BLaER1 (cell line): Measurements from ENCODE around the gene NKD1.
"Not testable (repeated sequence)": the region's sequence is repeated elsewhere in the genome, so short reads cannot be mapped to it uniquely, and the experiment has no call there.

Experiments used
- H3K27ac ChIP-seq: shearing (Covaris generic); formaldehyde crosslinking; 2 replicates; pipeline ENCODE4 v1.8.1; 2022
- H3K27me3 ChIP-seq: shearing (Covaris generic); formaldehyde crosslinking; 2 replicates; pipeline ENCODE4 v1.8.1; 2022
- H3K36me3 ChIP-seq: shearing (Covaris generic); formaldehyde crosslinking; 2 replicates; pipeline ENCODE4 v1.8.1; 2022
- H3K4me1 ChIP-seq: shearing (Covaris generic); formaldehyde crosslinking; 2 replicates; pipeline ENCODE4 v1.8.1; 2022
- H3K4me2 ChIP-seq: shearing (Covaris generic); formaldehyde crosslinking; 2 replicates; pipeline ENCODE4 v1.8.1; 2022
- H3K4me3 ChIP-seq: shearing (Covaris generic); formaldehyde crosslinking; 2 replicates; pipeline ENCODE4 v1.8.1; 2022
- H3K9ac ChIP-seq: shearing (Covaris generic); formaldehyde crosslinking; 2 replicates; pipeline ENCODE4 v1.8.1; 2022
- H3K9me3 ChIP-seq: shearing (Covaris generic); formaldehyde crosslinking; 2 replicates; pipeline ENCODE4 v1.8.1; 2022
- H4K20me1 ChIP-seq: shearing (Covaris generic); formaldehyde crosslinking; 2 replicates; pipeline ENCODE4 v1.8.1; 2022
- Cebpa-rat ChIP-seq: shearing (Covaris generic); IDR thresholded peaks from 2 replicates; pipeline ENCODE4 v1.8.1; 2022

NKD1 gene

DNA sequence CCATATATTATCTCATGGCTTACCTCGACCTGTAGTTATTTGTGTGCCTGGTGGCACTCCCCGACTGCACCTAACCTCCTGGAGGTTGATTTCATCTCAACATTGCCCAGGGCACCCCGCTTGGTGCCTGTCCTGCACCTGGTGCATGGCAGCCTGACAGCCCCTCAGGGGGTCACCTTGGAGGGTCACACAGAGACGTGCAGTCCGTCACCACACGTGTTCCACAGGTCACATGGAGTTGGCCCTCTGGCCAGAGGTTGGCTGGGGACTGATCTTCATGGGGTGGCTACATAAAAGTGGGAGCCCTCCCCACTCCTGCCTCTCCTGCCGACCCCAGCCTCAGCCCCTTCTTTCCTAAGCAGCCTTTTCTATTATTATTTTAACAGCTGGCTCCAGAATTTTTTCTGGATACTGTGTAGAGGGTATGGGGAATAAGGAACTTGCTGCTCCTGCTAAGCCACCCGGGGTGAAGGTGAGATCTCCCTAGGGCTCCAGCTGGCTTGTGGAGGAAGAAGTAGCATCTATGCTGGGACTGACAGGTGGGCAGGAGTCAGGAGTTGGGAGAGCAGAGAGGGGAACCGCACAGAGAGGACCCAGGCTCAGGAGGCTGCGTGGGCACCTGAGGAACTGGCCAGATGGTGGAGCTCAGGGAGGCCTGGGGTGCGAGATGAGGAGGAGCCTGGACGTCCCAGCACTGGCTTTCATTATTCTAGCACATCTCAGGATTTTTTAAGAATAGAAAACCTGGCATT, 12.5 kb upstream of the NKD1 start:
- peaks cover 21% of the 10 kb centered on the region for H3K4me1 ChIP-seq
- no peaks in the 10 kb centered on the region for H3K36me3 ChIP-seq
- no peak overlapping the region for H3K27ac ChIP-seq
- H3K27me3 ChIP-seq = no peaks in the 10 kb centered on the region
- no peak for TF ChIP-seq Cebpa-rat
- no peaks in the 10 kb centered on the region for H3K9me3 ChIP-seq
- no peak overlapping the region for H3K4me2 ChIP-seq
- H3K4me3 ChIP-seq = no peak overlapping the region
- H4K20me1 ChIP-seq = no peaks in the 10 kb centered on the region
- no peak overlapping the region for H3K9ac ChIP-seq

DNA sequence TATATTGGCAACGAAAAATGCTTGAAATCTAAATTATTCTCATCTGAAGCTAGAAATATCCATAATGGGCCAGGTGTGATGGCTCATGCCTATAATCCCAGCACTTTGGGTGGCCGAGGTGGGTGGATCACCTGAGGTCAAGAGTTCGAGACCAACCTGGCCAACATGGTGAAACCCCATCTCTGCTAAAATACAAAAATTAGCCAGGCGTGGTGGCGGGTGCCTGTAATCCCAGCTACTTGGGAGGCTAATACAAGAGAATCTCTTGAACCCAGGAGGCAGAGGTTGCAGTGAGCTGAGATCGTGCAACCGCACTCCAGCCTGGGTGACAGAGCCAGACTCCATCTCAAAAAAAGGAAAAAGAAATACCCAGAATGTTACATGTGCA, 11.9 kb upstream of the NKD1 start:
- H3K9ac ChIP-seq, H3K4me2 ChIP-seq, H4K20me1 ChIP-seq, H3K4me3 ChIP-seq, H3K27me3 ChIP-seq, H3K36me3 ChIP-seq, H3K27ac ChIP-seq, H3K9me3 ChIP-seq: not testable (repeated sequence)
- H3K4me1 ChIP-seq = peaks cover 21% of the 10 kb centered on the region

DNA sequence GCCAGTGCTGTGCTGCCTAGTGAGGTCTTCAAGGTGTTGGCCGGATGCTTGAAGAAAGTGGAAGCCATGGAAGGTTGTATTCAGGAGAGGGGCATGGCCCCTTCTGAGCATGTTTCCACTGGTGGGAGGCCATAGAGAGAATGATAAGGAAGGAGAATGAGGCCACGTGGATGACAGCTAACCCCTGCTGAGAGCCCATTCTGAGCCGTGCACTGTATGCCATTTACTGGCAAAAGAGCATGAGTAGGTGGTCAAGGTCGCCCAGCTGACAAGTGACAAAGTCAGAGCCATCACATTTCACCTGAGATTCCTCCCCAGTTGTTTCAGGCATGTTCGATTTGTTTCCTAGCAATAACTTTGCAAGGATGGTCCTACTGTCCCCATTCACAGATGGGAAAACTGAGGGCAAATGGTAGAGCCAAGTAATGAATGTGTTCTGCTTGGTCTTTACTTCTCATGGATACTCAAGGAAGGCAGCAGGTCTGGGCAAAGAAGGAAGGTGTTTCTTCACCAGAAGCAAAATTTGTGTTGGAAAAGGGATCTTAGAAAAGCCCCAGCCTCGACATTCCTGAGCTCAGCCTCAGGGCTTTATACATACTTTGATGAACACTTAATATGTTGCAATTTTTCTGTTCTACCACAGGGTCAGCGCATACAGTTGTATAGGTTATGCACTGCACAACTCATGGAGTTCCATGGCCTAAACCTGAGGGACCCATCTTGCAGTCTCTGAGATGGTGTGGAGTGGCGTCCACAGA, 10.5 kb upstream of the NKD1 start:
- H3K27me3 ChIP-seq = no peaks in the 10 kb centered on the region
- H3K4me1 ChIP-seq = peaks cover 21% of the 10 kb centered on the region
- no peak overlapping the region for H3K4me3 ChIP-seq
- H3K27ac ChIP-seq = no peak overlapping the region
- no peak for TF ChIP-seq Cebpa-rat
- H3K4me2 ChIP-seq = no peak overlapping the region
- H3K9me3 ChIP-seq = no peaks in the 10 kb centered on the region
- no peaks in the 10 kb centered on the region for H3K36me3 ChIP-seq
- H4K20me1 ChIP-seq = no peaks in the 10 kb centered on the region
- H3K9ac ChIP-seq = no peak overlapping the region

DNA sequence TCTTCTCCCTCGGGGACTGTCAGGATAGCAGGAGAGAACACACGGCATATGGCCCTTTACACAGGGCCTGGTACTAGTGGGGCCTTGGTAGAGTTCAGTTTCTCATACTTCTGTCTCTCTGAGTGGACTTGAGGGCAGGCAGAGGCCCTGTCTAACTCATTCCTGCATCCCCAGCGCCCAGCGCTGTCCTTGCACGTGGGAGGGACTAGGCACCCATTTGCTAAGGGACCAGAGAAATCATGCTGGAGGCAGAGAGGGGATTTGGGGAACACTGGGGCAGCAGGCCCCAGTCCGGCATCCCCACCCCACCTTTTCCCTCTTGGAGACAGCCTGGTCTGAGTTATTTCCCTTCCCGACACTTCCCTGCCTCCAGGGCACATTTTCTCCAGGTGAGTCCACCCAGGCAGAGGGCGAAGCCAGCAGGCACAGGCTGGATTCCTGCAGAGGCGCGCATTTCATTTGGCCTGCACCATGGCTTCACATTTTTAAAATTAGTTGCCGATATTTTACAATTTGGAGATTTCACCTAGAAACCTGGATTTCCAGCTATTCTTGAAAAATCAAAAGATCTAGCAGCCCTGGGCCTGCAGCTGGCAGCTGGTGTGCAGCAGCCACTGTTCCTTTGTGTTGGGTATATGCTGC, 9.7 kb upstream of the NKD1 start:
- Histone ChIP-seq H3K9me3 (no peaks in the 10 kb centered on the region), H3K4me2 (peak overlapping the region; percentile 77), H3K27me3 (no peaks in the 10 kb centered on the region), H3K36me3 (no peaks in the 10 kb centered on the region), H3K4me1 (peaks cover 21% of the 10 kb centered on the region), H3K9ac (no peak overlapping the region), H3K4me3 (no peak overlapping the region), H4K20me1 (no peaks in the 10 kb centered on the region), H3K27ac (no peak overlapping the region)
- no peak for TF ChIP-seq Cebpa-rat

DNA sequence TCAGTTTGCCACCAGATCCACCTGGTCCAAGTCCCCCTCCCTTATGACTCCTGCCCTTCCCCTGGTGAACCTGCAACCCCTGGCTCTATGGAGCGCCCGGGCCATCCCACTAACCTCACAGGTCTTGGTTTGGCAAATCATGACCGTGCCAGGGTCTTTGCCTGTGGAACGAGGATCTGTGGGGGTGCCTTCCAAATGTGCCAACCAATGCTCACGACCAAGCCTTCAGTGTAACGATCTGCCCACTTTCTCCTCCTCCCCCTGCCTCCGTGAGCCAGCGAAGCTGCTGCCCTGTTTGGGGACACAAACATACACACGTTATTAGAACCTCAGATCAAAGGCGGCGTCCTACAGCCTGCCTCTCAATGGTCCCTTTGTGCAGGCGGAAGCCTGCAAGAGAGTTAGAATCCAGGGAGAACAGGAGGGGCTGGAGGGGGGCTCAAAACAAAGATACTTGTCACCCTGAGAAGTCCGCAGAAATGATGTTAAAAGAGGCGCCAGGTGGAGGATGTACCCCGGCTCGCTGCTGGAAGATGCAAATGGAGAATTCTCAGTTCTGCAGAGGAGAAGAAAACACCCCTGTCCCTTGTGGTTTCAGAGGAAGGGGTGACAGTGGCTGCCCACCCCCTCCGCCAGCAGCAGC, 9.0 kb upstream of the NKD1 start:
- TF ChIP-seq Cebpa-rat = no peak
- Histone ChIP-seq H3K27ac (no peak overlapping the region), H3K9me3 (no peaks in the 10 kb centered on the region), H3K36me3 (no peaks in the 10 kb centered on the region), H3K9ac (no peak overlapping the region), H3K4me2 (peak overlapping the region; percentile 77), H3K27me3 (no peaks in the 10 kb centered on the region), H3K4me3 (no peak overlapping the region), H4K20me1 (no peaks in the 10 kb centered on the region), H3K4me1 (peaks cover 21% of the 10 kb centered on the region)

DNA sequence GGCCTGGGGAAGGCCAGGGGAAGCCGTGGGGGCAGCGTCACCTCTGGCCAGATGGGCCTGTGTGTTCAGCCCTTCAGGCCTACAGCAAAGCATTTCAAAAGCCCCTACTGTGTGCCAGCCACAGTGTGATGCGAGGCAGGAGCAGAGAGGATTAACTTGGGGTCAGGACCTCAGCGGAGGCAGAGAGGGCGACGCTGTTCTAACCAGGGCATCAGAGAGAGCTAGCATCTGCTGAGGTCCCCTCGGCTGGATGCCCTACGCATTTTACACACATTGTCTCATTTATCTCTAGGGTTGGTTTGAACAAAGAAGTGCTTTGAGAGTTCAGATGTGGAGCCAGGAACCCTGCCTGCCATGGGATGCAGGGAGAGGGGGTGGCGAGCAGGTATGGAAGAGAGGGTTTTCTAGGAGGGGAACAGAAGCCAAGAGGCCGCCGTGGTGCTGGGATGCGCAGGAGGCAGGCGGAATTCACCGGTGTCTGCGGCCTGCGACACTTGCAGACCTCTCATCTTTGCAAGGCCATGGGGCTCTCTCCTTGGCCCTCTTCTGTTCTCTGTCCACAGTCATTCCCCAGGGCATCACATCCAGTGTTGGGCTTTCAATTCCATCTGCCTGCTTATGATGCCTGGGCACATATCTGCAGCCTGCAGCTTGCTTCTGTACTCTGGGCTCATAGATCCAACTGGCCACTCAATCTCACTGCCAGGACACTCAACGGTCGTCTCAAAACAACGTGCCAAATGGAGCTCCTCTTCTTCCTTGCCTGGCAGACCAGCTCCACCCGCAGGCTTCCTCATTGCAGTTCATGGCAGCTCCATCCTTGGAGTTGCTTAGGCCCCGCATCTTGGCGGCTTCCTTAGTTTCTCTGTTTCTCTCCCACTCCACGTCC, 8.1 kb upstream of the NKD1 start:
- Histone ChIP-seq H3K9me3 (no peaks in the 10 kb centered on the region), H3K9ac (no peak overlapping the region), H3K36me3 (no peaks in the 10 kb centered on the region), H3K4me2 (peak overlapping the region; percentile 77), H3K27me3 (no peaks in the 10 kb centered on the region), H3K4me1 (peaks cover 21% of the 10 kb centered on the region), H3K27ac (no peak overlapping the region), H4K20me1 (no peaks in the 10 kb centered on the region), H3K4me3 (no peak overlapping the region)
- TF ChIP-seq Cebpa-rat = no peak

DNA sequence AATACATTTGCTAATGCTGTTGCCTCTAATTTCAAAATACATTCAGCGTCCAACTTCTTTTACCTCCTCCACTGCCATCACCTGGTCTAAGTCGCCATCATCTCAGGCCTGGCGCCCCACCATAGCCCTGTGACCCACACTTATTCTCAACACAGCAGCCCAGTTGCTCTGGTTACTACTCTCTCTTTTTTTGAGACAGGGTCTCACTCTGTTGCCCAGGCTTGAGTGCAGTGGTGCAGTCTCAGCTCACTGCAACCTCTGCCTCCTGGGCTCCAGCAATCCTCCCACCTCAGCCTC, 7.5 kb upstream of the NKD1 start:
- no peak for TF ChIP-seq Cebpa-rat
- H3K9me3 ChIP-seq = no peaks in the 10 kb centered on the region
- H3K4me3 ChIP-seq = no peak overlapping the region
- H3K36me3 ChIP-seq = no peaks in the 10 kb centered on the region
- H3K9ac ChIP-seq = no peak overlapping the region
- H4K20me1 ChIP-seq = no peaks in the 10 kb centered on the region
- H3K4me2 ChIP-seq = no peak overlapping the region
- no peaks in the 10 kb centered on the region for H3K27me3 ChIP-seq
- H3K27ac ChIP-seq = no peak overlapping the region
- peaks cover 21% of the 10 kb centered on the region for H3K4me1 ChIP-seq

DNA sequence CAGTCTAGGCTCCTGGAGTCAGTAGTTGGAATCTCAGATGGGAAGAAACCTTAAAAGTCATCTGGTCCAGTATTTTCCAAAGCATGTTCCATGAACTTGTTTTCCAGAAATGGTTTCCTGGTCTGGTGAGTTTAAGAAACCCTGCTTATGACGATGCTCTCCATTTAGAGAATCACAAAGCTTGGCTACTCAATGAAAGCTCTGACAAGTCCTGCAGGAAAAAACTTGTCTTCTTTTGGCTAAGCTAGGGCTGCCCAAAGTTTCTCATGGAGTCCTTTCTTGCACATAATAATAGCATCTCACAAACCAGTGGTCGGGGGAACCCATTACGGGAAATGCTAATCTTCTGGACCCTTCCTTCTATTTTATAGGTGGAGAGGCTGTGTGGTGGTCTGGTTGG, 5.5 kb upstream of the NKD1 start:
- Histone ChIP-seq H3K4me2 (no peak overlapping the region), H3K36me3 (no peaks in the 10 kb centered on the region), H3K9me3 (no peaks in the 10 kb centered on the region), H3K4me1 (peaks cover 21% of the 10 kb centered on the region), H3K27ac (no peak overlapping the region), H4K20me1 (no peaks in the 10 kb centered on the region), H3K9ac (no peak overlapping the region), H3K27me3 (0 out of 2 replicates have a peak, but pooled peaks cover 3% of the 10 kb centered on the region), H3K4me3 (no peak overlapping the region)
- no peak for TF ChIP-seq Cebpa-rat

DNA sequence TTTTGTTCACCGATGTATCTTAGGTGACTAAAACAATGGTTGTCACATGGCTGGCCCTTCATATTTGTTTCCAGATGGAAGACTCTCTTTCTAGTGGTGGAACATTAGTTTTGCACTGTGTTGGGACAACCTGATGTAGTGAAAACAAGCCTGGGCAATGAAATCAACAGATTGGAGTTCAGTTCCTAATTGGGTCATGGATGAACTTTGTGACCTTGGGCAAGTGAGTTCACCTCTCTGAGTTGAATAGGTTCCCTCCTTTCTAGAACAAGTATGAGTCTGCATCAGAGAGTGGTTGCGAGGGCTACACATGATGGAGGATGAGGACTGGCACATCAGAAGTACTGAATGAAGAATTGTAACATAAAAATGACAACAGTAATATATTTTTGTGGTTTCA, 2.1 kb upstream of the NKD1 start:
- Histone ChIP-seq H3K27ac (no peak overlapping the region), H3K27me3 (peaks cover 30% of the 10 kb centered on the region)

More for the DNA sequence above, 2.1 kb upstream of the NKD1 start:
- no peak for TF ChIP-seq Cebpa-rat
- H3K36me3 ChIP-seq = no peaks in the 10 kb centered on the region
- peaks cover 12% of the 10 kb centered on the region; the same call in 1 of the 2 replicates for H4K20me1 ChIP-seq
- H3K4me3 ChIP-seq = no peak overlapping the region
- H3K4me2 ChIP-seq = no peak overlapping the region
- H3K9ac ChIP-seq = no peak overlapping the region
- no peaks in the 10 kb centered on the region; the same call in 1 of the 2 replicates for H3K4me1 ChIP-seq
- H3K9me3 ChIP-seq = no peaks in the 10 kb centered on the region
